HCEC 1CT (cell line): ENCODE data around the gene HSPB3.
"Not testable (repeated sequence)": the region's sequence is repeated elsewhere in the genome, so short reads cannot be mapped to it uniquely, and the experiment has no call there.

Experiments used
- DNase-seq: peaks from one replicate; pipeline ENCODE4 v3.0.0-alpha.2; 2017

The HSPB3 gene, protein sequence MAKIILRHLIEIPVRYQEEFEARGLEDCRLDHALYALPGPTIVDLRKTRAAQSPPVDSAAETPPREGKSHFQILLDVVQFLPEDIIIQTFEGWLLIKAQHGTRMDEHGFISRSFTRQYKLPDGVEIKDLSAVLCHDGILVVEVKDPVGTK

GRCh38 chr5:54455413-54456157 lies at the start of gene HSPB3:
TSS of gene HSPB3 (plus strand) at chr5:54455699. CDS start at chr5:54455790, 91 bp downstream.
- peak; percentile 32 for DNase-seq

GRCh38 chr5:54411176-54411575 lies 44.3 kb upstream of the HSPB3 start:
- no peak for DNase-seq

- DNase-seq, result no peak
These were observed 42.6 kb upstream of the HSPB3 start for GRCh38 chr5:54412913-54413312.

DNA sequence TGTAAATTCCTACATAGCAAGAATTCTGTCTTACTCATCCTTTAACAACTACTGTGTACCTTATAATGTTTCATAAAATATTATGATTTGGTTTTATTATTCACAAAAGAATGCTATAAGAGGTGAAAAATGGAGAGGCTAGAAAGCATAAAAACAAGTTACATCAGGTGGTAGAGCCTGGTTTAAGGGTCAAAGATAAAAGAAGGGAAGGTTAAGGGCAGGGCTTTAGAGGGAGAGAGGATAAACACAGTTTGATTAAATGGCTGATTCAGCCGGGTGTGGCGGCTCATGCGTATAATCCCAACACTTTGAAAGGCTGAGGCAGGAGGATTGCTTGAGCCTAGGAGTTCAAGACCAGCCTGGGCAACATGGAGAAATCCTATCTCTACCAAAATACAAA lies 40.4 kb upstream of the HSPB3 start:
- DNase-seq, result no peak

GRCh38 chr5:54415896-54416601 lies 39.5 kb upstream of the HSPB3 start:
- DNase-seq, result peak; percentile 6

DNA sequence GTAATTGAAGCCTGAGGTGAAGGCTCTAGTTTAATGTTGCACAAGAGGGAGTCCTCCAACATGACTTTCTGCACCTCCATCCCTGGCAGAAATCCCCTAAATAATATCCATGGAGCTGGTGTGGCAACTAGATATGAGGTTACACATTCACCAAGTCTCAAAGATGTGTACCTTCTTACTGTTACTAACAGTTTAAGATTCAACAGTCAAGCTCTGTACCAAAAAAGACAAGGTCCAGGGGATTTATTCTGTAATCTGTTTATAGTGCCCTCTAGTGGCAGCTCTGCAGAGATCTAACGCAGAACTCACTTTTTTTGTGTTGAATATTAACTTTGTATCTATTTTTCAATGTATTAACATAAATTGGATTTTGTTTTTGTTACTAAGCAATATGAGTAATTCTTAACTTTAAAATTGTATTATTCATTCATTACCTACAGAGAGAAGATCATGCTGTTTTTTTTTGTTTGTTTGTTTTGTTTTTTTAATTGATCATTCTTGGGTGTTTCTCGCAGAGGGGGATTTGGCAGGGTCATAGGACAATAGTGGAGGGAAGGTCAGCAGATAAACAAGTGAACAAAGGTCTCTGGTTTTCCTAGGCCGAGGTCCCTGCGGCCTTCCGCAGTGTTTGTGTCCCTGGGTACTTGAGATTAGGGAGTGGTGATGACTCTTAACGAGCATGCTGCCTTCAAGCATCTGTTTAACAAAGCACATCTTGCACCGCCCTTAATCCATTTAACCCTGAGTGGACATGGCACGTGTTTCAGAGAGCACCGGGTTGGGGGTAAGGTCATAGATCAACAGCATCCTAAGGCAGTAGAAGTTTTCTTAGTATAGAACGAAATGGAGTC lies 35.7 kb upstream of the HSPB3 start:
- DNase-seq, result peak; percentile 58

- not testable (repeated sequence) for DNase-seq
These were observed 35.0 kb upstream of the HSPB3 start for GRCh38 chr5:54420511-54420910.

- DNase-seq, result no peak
These were observed 33.5 kb upstream of the HSPB3 start for GRCh38 chr5:54421976-54422375.

DNA sequence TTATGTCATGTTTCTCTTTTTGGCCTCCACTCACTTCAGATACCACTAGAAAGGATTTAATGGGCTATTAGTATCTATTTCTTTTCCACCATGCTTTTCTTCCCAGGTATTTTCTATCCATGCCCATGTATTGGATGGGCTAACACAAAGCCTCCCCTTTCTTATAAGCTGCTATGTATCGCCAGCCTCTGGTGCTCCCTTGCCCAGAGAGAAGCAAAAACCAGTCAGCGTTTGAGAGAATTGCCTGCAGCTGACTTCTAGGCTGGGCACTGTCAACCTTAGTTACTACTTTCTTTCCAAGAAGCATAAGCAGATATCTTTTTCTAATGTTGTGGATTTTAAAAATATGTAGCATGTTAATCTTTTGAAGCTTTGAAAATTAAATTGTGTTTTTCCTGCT lies 30.2 kb upstream of the HSPB3 start:
- DNase-seq, result no peak

- no peak for DNase-seq
These were observed 29.3 kb upstream of the HSPB3 start for GRCh38 chr5:54426209-54426608.

GRCh38 chr5:54434650-54435049 lies 20.8 kb upstream of the HSPB3 start:
- not testable (repeated sequence) for DNase-seq

DNA sequence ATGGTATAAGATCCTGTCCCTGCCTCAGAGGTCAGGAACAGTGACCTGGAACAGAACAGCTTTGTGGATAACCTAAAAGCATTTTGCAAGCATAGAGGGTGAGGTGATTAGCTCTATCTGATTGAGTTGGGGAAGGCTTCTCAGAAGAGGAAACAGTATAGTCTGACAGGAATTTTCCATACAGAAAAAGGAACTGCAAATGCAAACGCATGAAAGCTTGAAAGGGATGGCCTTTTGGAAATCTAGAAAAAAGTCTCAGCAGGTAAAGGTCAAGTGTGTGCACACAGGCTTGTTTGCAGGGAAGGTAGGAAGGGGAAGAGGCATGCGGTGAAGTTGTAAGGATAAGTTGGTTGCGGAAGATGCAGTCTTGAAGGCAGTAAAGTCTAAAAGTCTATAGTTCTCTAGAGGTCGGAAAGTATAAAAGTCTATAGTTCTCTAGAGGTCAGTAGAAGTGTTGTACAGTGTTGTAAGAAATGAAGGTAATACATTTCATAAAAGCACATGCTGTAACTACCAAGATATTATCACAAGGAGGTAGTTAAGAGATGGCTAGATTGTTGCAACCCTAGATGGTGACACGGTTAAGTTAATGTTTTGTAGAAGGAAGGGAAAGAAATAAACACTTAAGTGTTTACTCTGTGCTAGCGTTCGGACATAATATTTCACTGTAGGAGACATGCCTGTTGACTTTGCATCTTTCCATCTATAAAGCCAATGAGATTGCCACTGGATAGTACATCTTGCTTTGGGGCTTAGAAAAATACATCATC lies 16.7 kb upstream of the HSPB3 start:
- no peak for DNase-seq

- no peak for DNase-seq
These were observed 15.0 kb upstream of the HSPB3 start for GRCh38 chr5:54440456-54440893.

DNA sequence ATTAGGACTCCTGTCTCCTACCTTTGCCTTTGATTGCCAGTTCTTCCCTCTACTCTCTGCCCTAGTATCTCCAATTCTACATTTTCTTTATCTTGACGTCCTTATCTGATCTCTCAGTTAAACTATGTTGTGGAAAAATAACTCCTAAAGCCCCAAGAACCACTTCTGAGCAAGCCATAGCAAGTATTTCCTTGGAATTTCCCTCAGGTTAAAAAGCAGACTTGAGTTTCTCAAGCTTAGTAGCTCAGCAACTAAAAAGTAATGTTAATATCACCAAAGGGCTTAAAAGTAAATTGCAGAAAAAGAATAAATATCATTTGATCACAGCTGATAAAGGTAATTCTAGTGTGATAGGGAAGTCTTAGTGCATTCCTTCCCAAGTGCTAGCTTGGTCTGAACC lies 13.2 kb upstream of the HSPB3 start:
- no peak for DNase-seq

DNA sequence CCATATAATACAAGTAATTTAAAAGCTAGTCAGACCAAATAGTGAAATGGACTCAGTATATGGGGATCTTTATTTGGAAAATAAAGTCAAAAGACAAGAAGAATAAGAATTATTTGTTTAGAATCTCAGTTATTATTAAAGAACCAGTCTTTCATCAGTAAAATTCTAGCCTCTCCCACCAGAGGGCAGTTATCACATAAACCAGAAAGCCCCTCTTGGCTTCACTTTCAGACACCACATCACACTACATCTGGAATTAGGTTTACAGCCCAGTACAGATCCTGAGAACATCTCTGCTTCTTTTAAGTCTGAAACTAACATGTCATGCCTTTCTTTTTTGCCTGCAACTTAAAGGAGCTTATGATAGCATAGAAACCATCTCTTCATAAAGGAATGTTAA lies 12.2 kb upstream of the HSPB3 start:
- peak; percentile 49 for DNase-seq

DNA sequence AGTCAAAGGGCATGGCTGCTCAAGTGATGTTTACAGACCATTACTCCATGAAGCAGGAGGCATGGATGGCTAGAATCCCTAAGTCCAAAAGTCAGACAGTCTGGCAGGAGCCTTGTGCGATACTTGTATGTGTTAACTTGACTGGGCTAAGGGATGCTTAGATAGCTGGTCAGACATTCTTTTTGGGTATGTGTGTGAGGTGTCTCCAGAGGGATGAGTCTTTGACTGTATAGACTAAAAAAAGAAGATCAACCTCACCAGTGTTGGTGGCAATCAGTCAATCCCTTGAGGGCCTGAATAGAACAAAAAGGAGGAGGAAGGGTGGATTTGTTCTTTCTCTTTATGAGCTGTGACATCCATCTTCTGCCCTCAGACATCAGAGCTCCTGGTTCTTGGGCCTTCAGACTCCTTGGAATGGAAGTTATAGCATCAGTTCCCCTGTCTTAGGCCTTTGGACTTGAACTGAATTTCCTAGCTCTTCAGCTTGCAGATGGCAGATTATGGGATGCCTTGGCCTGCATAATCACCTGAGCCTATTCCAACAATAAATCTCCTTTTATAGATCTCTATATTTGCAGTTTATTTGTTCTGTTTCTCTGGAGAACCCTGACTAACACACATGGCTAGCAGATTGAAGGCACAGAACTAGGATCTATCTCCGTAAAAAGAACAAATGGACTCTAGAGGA lies 9.7 kb upstream of the HSPB3 start:
- DNase-seq, result no peak

DNA sequence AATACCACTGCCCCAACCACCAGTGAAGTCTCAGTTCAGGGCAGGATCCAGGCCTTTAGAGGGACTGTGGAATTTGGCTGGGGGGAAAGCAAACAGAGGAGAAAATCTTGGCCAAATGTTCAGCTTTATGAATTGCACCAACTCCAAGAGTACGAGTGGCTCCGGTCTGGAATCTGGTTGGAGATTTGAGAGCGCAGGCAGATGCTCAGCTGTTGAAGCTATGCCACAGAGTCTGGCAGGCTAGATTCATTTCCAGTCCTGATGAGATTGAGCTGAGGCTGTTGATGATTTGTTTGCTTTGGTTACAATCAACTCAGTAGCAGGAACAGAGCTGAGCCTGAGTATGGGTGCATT lies 9.1 kb upstream of the HSPB3 start:
- DNase-seq, result no peak

- no peak for DNase-seq
These were observed 5.6 kb upstream of the HSPB3 start for GRCh38 chr5:54449923-54450322.

DNA sequence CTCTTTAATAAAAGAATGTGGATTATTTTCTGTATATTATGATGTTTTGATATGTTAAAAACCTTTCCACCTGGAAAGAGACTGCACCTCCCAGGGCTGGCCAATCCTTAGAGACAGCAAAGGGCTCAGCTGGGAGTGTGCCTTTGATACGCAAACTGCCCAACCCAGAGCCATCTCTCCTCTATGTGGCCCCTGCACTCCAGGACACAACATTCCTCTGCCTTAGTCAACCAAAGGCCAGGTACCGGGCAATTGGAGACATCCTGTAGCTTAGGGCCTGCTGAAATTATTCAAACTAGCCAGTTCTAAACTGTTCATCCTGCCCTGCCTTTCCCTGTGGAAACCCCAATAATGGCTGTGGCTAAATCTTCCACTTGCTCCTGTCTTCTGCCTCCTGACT lies 5.0 kb upstream of the HSPB3 start:
- DNase-seq, result no peak

DNA sequence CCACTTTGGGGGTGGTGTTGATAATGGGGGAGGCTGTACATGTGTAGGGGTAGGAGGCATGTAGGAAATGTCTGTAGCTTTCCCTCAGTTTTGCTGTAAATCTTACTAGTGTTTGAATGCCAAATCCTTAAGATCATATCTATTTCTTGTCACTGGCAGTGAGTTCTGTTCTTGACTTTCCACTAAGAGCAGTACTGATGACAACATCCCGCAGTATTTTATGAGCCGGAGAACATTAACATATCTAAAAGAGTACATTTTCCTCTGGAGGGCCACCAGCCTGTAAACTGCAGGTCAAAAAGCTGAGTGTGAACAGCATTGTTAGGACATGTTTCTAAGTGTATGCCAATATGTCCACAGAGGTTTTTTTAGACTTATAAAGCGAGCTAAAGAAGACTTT lies 2.5 kb upstream of the HSPB3 start:
- DNase-seq, result no peak

- no peak for DNase-seq
These were observed 897 bp upstream of the HSPB3 start for GRCh38 chr5:54454602-54455001.
